Common myeloid progenitor, CD34-positive (primary cell): ENCODE data around the gene EME2.

Experiments
- CTCF ChIA-PET: fragments of 350-600 bp; sonication (Branson Sonifier 250); formaldehyde crosslinking; loops from one replicate; lab custom pipeline; 2021; ENCODE audit warnings: antibody characterized with exemption; lab: Charles Lee
- POLR2A ChIA-PET: fragments of 350-600 bp; sonication (Branson Sonifier 250); formaldehyde crosslinking; loops from one replicate; lab custom pipeline; 2021; ENCODE audit warnings: antibody characterized with exemption; lab: Charles Lee
- DNase-seq, 3 donors: peaks; one replicate each; pipeline versions ENCODE4 v3.0.0 to v3.0.0-alpha.2; 2013
- H3K27ac ChIP-seq, 2 experiments: 1 replicate in 1 of 2; 2 replicates in 1 of 2; pipeline ENCODE4 v1.7.0; 2013; ENCODE audit warnings: inconsistent platforms in 2 of 2, low read length in 2 of 2, mild to moderate bottlenecking in 2 of 2, low read depth in 1 of 2, moderate library complexity in 1 of 2; ENCODE audit not compliant: severe bottlenecking in 2 of 2, insufficient read depth in 1 of 2, poor library complexity in 1 of 2
- H3K27me3 ChIP-seq, 5 experiments: replicated peaks in 2 of 5; 1 replicate in 3 of 5; 2 replicates in 2 of 5; pipeline versions ENCODE4 v1.6.1 to v1.7.0; 2013; ENCODE audit warnings: low read length in 4 of 5, mild to moderate bottlenecking in 2 of 5, moderate library complexity in 2 of 5, inconsistent platforms in 1 of 5; ENCODE audit not compliant: insufficient read depth in 5 of 5, control insufficient read depth in 4 of 5
- H3K36me3 ChIP-seq, 4 experiments: 1 replicate in 2 of 4; 2 replicates in 2 of 4; pipeline versions ENCODE4 v1.6.1 to v1.7.0; 2013; ENCODE audit warnings: low read length in 3 of 4, control low read depth in 1 of 4, mild to moderate bottlenecking in 1 of 4; ENCODE audit not compliant: control insufficient read depth in 4 of 4, insufficient read depth in 4 of 4
- H3K4me1 ChIP-seq, 4 experiments: 1 replicate in 3 of 4; 2 replicates in 1 of 4; pipeline versions ENCODE4 v1.6.1 to v1.7.1; 2013; ENCODE audit warnings: low read length in 3 of 4, mild to moderate bottlenecking in 3 of 4, control low read depth in 1 of 4, inconsistent platforms in 1 of 4, moderate library complexity in 1 of 4; ENCODE audit not compliant: control insufficient read depth in 4 of 4, insufficient read depth in 4 of 4; ENCODE audit errors: control extremely low read depth in 1 of 4
- H3K4me3 ChIP-seq, 7 experiments: 1 replicate in 4 of 7; 2 replicates in 3 of 7; pipeline versions ENCODE4 v1.5.1 to v1.7.0; 2013; ENCODE audit warnings: mild to moderate bottlenecking in 7 of 7, low read length in 6 of 7, moderate library complexity in 6 of 7, inconsistent platforms in 2 of 7, low read depth in 2 of 7, control low read depth in 1 of 7; ENCODE audit not compliant: insufficient read depth in 4 of 7, control insufficient read depth in 1 of 7; ENCODE audit errors: extremely low read depth in 1 of 7
- H3K9me3 ChIP-seq, 5 experiments: 1 replicate in 4 of 5; 2 replicates in 1 of 5; pipeline versions ENCODE4 v1.6.1 to v1.7.1; 2013; ENCODE audit warnings: low read length in 4 of 5, mild to moderate bottlenecking in 2 of 5, inconsistent platforms in 1 of 5, low read depth in 1 of 5, moderate library complexity in 1 of 5; ENCODE audit not compliant: control insufficient read depth in 4 of 5, insufficient read depth in 2 of 5; ENCODE audit errors: control extremely low read depth in 1 of 5
- WGBS: methylation state at CpG from one replicate; pipeline ENCODE4 v1.1.5; 2013; ENCODE audit not compliant: insufficient coverage; 5-methylcytosine and 5-hydroxymethylcytosine counted together

Gene EME2

GRCh38 chr16:1819611-1820010, 47.0 kb downstream of the EME2 start:
- Histone ChIP-seq H3K9me3 (no peaks in the 10 kb centered on the region), H3K27me3 (no peaks in the 10 kb centered on the region), H3K36me3 (peaks cover 6 to 62% (median 37%) of the 10 kb centered on the region in 4 experiments), H3K4me1 (no peaks in the 10 kb centered on the region), H3K4me3 (no peak overlapping the region), H3K27ac (no peak overlapping the region)
- WGBS: 96% methylated on average over 14 of the region's 15 CpGs
- CTCF ChIA-PET: no interaction called here
- DNase-seq: no peak
- POLR2A ChIA-PET: no interaction called here

GRCh38 chr16:1820096-1820945, 47.7 kb downstream of the EME2 start:
- DNase-seq: peak in 2 of 3 donors; percentile 21 to 53
- H3K27me3 ChIP-seq: no peaks in the 10 kb centered on the region
- H3K4me3 ChIP-seq: no peak overlapping the region
- POLR2A ChIA-PET: no interaction called here
- H3K4me1 ChIP-seq: peaks cover 0 to 3% (median 3%) of the 10 kb centered on the region in 4 experiments
- no peak overlapping the region for H3K27ac ChIP-seq
- peaks cover 6 to 61% (median 35%) of the 10 kb centered on the region in 4 experiments for H3K36me3 ChIP-seq
- 100% methylated on average over 18 of the region's 25 CpGs for whole genome bisulfite sequencing
- CTCF ChIA-PET: no interaction called here
- H3K9me3 ChIP-seq: no peaks in the 10 kb centered on the region

- peaks cover 6 to 59% (median 32%) of the 10 kb centered on the region in 4 experiments for H3K36me3 ChIP-seq
- no peaks in the 10 kb centered on the region for H3K27me3 ChIP-seq
- H3K4me3 ChIP-seq: no peak overlapping the region
- 98% methylated on average over 12 of the region's 12 CpGs for WGBS
- CTCF ChIA-PET: no interaction called here
- peaks cover 0 to 9% (median 9%) of the 10 kb centered on the region in 4 experiments for H3K4me1 ChIP-seq
- DNase-seq: no peak
- no peaks in the 10 kb centered on the region for H3K9me3 ChIP-seq
- POLR2A ChIA-PET: no interaction called here
- no peak overlapping the region for H3K27ac ChIP-seq
Measured at GRCh38 chr16:1820946-1821290, 48.3 kb downstream of the EME2 start.

DNA sequence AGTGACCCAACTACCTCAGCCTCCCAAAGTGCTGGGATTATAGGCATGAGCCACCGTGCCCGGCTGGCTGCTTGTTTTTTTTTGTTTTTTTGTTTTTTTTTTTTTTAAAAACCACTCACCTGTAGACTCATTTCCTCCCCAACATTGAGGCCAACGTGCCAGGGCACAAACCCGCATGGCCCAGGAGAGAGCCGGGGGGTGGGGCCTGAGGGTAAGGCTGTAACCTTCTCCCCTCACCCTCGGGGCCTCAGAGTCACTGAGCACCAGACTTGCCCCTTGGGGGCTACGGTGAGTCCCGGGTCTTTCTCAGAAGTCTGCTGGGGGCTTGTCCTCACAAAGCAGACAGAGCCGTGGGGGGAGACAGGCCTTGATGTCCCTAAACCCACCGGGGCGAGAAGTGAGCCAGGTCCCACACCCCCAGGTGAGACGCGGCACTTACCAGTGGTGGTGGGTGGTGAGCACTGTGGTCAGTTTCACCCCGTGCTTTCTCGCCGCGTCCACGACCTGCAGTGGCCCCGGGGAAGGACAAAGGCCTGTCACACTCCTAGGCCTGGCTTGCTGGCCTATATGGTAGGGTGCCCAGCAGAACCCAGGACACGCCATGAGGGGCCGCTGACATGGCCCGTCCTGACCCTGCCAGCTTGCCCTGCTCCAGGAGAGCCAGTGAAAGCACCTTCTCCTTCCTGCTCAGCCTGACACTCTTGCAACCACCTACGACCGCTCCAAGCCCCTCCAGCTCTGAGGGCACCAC, 49.4 kb downstream of the EME2 start:
- DNase-seq: no peak
- no peaks in the 10 kb centered on the region for H3K27me3 ChIP-seq
- H3K27ac ChIP-seq: no peak overlapping the region
- POLR2A ChIA-PET: no interaction called here
- 95% methylated on average over 21 of the region's 24 CpGs for WGBS
- no peaks in the 10 kb centered on the region for H3K9me3 ChIP-seq
- peaks cover 0 to 50% (median 24%) of the 10 kb centered on the region in 4 experiments for H3K36me3 ChIP-seq
- CTCF ChIA-PET: interaction anchor here (0.7 kb wide), 1 partner anchor 9 kb away, joined by 3 read pairs; no protein-coding TSS in a partner anchor
- H3K4me3 ChIP-seq: no peak overlapping the region
- H3K4me1 ChIP-seq: peaks cover 0 to 14% (median 11%) of the 10 kb centered on the region in 4 experiments

- Histone ChIP-seq H3K36me3 (peaks cover 0 to 43% (median 23%) of the 10 kb centered on the region in 4 experiments), H3K4me1 (peaks cover 3 to 20% (median 17%) of the 10 kb centered on the region in 4 experiments), H3K27me3 (no peaks in the 10 kb centered on the region), H3K27ac (no peak overlapping the region), H3K4me3 (no peak overlapping the region), H3K9me3 (no peaks in the 10 kb centered on the region)
- 95% methylated on average over 15 of the region's 16 CpGs for WGBS
- CTCF ChIA-PET: interaction anchor here (0.7 kb wide), 1 partner anchor 8 kb away, joined by 3 read pairs; no protein-coding TSS in a partner anchor
- POLR2A ChIA-PET: no interaction called here
- no peak for DNase-seq
Measured at GRCh38 chr16:1822801-1823200, 50.2 kb downstream of the EME2 start.

GRCh38 chr16:1823821-1824220, 51.2 kb downstream of the EME2 start:
- H3K36me3 ChIP-seq: peaks cover 0 to 34% (median 18%) of the 10 kb centered on the region in 4 experiments
- ChIA-PET POLR2A (no interaction called here), CTCF (interaction anchor here (1.6 kb wide), 1 partner anchor 10 kb away, joined by 9 read pairs; no protein-coding TSS in a partner anchor)
- WGBS: 91% methylated on average over 8 of the region's 9 CpGs
- no peak overlapping the region for H3K27ac ChIP-seq
- no peak overlapping the region for H3K4me3 ChIP-seq
- no peaks in the 10 kb centered on the region for H3K27me3 ChIP-seq
- H3K9me3 ChIP-seq: no peaks in the 10 kb centered on the region
- peak; percentile 33 to 72 (median 56) for DNase-seq
- peaks cover 3 to 28% (median 25%) of the 10 kb centered on the region in 4 experiments for H3K4me1 ChIP-seq
